GM12872 (cell line): Measurements from ENCODE around the gene GATA6.

Source experiments
- CTCF ChIP-seq: IDR thresholded peaks from 3 replicates; pipeline ENCODE4 v1.5.1; 2011; ENCODE audit warnings: low read depth, mild to moderate bottlenecking, low read length, moderate library complexity; ENCODE audit not compliant: insufficient read depth

GATA6 gene

GRCh38 chr18:22213333-22213973, 44.1 kb downstream of the GATA6 start:
- TF ChIP-seq CTCF, result no peak

DNA sequence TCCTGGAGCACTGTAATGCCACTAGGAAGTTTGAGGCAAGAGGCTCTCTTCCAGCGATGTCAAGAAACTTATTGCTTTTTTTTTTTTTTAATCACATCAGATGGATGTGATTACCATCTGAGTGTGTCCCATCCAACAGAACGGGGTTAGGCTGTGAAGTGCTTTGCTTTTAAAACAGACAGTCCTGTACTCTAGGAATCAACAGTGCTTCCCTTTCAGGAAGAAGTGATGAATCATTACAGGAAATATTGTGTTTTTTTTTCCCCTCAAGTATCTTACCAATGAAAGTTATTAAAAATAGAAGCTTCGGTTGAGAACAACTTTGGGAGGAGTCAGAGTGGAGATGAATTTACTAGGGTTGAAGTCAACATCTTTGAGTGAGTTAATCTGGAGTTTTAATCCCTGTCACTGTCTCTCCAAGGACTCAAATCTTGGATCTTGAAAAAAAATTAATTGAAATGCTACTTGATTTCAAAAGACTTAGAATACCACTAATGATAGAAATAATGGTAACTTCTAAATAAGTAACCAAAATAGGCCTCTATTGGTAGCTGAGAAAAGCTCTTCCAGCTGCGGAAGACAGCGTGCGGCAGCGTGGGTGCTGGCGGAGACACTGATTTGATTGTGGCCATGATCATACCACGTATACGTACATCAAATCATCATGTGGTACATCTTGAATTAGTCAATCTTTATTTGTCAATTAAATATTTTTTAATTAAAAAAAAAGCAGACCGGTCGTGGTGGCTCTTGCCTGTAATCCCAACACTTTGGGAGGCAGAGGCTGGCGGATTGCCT, 45.5 kb downstream of the GATA6 start:
- no peak for TF ChIP-seq CTCF

- no peak for TF ChIP-seq CTCF
These were observed 49.4 kb downstream of the GATA6 start for GRCh38 chr18:22218835-22219234.

- no peak for TF ChIP-seq CTCF
These were observed 50.4 kb downstream of the GATA6 start for GRCh38 chr18:22219568-22220355.

DNA sequence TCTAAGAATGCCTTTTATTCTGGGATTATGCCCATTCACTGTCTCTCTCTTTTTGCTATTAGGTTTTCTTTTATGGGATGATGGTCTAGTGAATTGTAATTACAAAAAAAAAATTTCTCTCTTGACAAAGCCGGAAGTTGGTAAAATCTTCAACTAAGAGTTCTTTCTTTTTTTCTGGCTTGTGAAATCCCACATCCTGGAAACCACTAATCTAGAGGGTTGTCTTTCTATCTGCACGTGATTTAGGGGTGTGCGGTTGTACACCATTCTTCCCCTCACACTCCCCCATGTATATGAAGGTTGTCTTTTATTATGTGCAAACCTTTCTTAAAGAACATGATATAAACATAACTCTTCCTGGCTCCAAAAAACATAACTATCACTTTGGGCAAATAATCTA, 52.0 kb downstream of the GATA6 start:
- no peak for TF ChIP-seq CTCF

GRCh38 chr18:22223254-22223964, 54.0 kb downstream of the GATA6 start:
- TF ChIP-seq CTCF, result no peak

GRCh38 chr18:22223965-22224322, 54.6 kb downstream of the GATA6 start:
- no peak for TF ChIP-seq CTCF
